HG02884 (cell line): ENCODE data around the gene B9D2.

Experiments
- ATAC-seq: cut with Tn5 transposase; IDR thresholded peaks from one replicate; pipeline ENCODE4 v1.9.1; 2021; ENCODE audit warnings: mild to moderate bottlenecking, moderate library complexity; ENCODE audit not compliant: unreplicated experiment

B9D2 gene

DNA sequence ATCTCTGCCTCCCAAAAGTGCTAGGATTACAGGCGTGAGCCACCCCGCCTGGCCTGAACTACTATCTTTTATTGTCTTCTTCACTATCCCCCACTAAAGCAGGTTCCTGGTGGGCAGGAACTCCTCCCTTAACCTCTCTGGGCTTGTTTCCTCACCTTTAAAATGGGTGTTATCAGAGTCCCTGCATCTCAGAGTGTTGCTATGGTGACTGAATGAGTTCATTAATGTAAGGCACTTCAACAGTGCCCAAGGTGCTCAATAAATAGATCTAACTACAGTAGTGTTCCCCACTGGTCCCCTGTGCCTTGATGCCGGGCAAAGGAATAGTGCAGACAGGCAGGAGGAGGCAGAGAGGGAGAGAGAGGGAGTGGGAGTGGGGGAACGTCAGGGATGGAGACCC, 33.5 kb downstream of the B9D2 start:
- no peak for ATAC-seq

GRCh38 chr19:41328842-41329225, 35.1 kb downstream of the B9D2 start:
- no peak for ATAC-seq

- ATAC-seq = no peak
These were observed 35.6 kb downstream of the B9D2 start for GRCh38 chr19:41328157-41328841.

DNA sequence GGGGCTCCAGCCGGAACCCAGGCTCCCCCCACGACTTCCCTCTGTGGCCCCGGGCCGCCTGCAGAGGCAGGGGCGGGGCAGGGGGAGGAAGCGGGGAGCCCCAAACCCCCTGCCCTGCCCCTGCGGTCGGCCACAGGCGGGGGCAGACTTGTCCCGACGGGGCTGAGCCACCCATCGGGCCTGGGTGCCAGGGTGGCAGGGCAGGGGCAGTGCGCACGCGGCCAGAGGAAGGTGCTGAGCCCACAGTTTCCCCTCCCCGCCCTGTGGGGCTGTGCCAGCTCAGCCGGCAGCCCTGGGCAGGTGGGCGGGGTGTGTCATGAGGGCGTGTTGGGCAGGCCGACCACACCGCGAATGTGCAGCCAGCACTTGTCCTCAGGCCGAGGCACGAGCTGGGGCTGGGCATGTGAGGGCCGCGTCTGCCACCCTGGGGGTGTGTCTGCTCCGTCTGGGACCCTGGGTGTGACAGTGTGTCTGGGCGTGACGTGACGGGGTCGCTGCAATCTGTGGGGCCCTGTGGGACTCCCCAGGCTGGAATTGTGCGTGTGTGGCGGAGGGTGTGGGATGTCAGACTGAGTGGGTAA, 36.3 kb downstream of the B9D2 start:
- no peak for ATAC-seq

GRCh38 chr19:41327076-41327575, 36.8 kb downstream of the B9D2 start:
- ATAC-seq = no peak

DNA sequence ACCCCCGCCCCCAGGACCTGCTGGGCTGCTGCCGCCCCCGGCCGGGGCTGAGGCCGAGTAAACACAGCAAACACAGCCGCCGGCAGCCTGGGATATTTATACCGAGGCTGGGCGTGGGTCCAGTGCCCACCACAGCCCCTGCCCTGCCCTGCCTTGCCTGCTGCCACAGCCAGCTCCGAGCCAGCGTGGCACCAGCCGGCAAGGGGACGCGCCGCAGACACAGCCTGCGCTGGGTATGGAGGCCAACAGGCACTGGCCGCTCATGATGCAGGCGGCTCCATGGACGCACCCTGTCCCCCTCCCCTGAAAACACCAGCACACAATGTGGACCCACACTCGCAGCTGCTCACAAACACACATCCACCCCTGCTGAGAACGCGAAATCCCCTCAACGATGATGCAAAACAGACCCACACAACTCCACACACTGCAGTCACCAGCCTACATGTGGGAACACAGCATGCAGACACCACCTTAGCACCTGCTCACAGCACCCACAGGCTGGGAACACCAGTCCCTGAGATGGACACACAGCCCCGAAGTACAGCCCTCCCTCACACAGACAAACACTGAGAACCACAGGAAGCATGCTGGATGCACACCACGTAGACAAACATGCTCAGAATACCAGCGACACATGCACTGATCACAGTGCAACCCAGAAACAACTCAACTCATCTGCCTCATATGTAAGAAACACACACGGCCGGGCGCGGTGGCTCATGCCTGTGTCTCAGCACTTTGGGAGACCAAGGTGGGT, 37.8 kb downstream of the B9D2 start:
- no peak for ATAC-seq

GRCh38 chr19:41325640-41325946, 38.4 kb downstream of the B9D2 start:
- ATAC-seq = no peak

- no peak for ATAC-seq
These were observed 38.9 kb downstream of the B9D2 start for GRCh38 chr19:41324921-41325639.

DNA sequence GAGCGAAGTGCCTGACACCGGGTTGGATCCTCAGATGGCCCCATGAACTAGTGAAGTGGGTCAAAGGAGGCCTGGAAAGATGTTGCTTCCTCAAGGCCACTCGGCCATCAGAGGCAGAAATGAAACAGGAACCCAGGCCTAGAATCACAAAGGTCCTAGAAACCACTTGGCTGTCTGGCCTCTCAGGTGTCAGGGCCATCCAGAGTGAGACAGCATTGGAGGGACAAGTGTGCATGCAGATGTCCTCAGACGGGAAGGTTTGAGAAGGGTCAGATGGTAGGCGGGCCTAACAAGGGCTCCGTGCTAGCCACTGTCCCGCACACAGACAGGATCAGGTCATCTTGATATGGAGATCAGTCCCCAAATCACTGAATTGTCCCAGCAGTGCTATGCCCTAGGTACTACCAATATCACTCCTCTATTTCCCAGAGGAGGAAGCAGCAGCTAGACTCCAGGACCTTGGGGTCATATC, 39.7 kb downstream of the B9D2 start:
- ATAC-seq = no peak

- no peak for ATAC-seq
These were observed 40.4 kb downstream of the B9D2 start for GRCh38 chr19:41323430-41324125.

DNA sequence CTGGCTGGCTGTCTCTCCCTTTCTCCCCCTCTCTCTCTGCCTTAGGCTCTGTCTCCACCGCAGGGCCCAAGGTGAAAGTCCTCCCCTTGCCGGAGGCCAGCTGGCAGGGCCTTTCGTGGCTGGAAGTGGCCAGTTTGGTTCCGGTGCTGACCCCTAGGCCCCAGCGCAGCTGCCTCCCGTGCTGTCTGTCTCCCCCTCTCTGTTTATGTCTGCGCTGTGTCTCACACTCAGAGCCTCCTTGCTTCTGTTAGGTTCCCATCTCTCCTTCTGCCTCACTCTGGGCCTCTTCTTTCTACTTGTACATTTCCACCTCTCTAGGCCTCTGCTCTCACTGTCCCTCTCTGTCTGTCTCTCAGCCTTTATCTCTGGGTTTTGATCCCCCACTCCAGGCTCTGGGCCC, 40.9 kb downstream of the B9D2 start:
- no peak for ATAC-seq

DNA sequence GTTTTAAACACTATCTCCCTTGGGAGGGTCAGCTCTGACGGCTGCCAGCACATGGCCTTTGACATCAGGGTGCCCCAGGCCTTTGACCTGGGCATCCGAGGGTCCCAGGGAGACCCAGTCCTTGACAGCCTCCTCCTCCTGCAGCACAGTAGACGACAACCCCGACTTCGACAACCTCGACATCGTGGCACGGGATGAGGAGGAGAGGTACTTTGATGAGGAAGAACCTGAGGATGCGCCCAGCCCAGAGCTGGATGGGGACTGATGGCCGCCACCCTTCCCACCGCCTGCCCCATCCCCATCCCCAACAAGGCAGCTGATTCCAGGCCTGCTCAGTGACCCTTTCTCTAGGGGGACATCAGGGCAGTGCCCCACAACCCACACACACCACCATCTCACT, 41.5 kb downstream of the B9D2 start:
- ATAC-seq = no peak

DNA sequence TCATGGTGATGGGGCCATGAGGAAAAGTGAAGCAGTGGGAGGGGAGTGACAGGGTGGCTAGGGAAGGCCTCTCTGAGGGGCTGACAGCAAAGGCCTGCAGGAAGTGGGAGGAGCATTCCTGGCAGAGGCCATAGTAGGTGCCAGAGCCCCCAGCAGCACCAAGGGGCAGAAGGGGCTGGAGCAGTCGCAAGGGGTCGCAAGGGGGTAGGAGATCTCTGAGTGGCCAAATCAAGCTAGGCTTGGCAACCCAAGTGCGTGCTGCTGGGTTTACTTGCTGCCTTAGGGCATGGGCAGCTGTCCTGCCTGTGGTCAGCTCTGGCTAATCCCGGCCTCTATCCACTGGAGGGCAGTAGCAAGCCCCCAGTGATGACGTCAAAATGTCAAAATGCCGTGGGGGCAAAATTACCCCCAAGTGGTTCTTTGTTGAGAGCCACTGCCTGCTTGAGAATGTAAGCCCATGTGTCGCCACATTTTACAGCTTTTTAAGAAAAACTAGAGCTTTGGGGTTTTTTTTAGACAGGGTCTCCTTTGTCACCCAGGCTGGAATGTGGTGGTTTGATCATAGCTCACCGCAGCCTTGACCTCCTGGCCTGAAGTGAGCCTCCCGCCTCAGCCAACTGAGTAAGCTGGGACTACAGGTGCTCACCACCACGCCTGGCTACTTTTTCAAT, 42.2 kb downstream of the B9D2 start:
- no peak for ATAC-seq

GRCh38 chr19:41321204-41321599, 42.7 kb downstream of the B9D2 start:
- no peak for ATAC-seq

DNA sequence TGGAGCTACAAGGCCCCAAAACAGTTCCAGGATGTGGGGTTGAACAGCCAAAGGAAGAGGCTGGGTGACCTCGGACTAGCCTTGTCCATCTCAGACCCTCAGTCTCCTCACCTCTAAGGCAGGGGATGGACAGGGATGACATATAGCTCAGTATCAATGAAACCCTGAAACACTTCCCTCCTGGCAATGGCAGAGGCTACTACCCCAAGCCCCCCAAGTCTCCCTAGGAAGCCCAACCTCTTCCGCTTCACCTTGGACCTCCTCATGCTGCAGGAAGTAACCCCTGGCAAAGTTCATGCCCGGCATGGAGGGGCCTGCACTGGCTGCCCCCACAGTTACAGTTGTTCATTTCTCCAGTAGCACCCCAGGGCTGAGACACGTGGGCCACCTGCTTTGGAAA, 43.4 kb downstream of the B9D2 start:
- ATAC-seq = no peak

- ATAC-seq = no peak
These were observed 43.8 kb downstream of the B9D2 start for GRCh38 chr19:41320185-41320518.

DNA sequence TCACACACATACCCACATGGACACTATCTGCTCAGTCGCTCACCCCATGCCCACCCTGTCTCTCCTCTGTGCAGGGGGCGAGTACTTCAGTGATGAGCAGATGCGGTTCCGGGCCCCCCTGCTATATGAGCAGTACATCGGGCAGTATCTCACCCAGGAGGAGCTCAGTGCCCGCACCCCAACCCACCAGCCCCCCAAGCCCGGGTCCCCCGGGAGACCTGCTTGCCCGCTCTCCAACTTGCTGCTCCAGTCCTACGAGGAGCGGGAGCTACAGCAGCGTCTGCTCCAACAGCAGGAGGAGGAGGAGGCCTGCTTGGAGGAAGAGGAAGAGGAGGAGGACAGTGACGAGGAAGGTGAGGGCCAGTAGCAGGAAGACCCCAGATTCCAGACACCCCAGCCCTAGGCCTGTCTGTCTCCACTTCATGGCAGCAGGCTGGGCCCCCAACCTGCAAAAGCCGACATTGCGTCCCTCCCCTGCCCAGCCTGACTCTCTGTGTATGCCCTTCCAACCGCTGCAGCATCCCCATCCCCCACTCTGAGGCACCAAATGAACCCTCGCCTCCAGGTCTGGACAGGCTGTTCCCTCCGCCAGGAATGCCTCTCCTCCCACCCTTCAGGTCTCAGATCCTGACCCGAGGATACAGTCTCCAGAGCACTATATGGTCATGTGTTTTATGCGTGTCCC, 44.3 kb downstream of the B9D2 start:
- ATAC-seq = no peak

DNA sequence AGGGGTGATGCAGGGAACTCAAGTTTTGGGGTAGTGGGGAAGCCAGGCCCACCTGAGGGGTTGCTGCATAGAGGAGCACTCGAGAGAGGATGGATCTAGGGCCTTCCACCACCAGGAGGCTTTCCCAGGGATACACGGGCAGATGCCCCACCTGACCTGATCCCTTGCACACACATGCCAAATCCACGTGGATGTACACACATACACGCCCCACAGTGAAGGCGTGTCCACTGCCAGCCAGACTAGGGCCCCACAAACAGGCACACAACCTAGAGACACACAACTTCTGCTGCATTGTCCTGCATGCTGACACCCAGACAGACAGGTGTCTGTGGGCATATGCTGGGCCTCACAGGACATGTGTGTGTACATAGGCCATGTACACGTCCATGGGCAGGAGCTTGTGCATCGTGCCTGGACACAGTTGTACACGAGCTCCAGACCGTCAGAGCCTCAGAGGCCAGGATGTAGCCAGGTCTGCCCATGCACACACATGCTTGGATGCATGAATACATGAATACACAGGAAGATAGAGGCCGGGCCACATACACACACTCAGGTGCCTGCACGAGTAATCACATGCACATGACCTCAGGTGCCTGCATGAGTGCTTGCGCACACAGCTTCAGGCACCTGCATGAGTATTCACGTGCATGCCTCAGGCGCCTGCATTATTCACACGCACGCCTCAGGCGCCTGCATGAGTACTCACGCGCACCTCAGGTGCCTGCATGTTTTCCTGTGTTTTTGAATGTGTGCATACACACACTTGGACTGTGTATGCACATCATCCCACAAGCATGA, 45.1 kb downstream of the B9D2 start:
- ATAC-seq = no peak

DNA sequence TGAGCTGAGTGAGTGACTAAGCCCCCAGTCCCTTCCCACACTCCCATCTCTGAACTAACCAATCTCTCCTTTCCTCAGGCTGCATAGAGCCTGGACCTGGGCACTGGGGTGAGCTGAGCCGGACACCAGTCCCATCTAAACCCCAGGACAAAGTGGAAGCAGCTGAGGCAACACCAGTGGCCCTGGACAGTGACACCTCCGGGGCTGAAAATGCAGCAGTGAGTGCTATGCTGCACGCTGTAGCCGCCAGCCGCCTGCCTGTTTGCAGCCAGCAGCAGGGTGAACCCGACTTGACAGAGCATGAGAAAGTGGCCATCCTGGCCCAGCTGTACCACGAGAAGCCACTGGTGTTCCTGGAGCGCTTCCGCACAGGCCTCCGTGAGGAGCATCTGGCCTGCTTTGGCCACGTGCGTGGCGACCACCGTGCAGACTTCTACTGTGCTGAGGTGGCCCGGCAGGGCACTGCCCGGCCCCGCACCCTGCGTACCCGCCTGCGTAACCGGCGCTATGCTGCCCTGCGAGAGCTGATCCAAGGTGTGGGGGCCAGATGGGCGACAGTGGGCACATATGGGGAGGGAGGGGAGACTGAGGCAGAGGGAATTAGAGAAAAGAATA, 47.5 kb downstream of the B9D2 start:
- no peak for ATAC-seq
